Bladder microvascular endothelial cell (primary cell): Measurements from ENCODE around the gene BTBD16. TPM values are rescaled to one million over a fixed set of nuclear protein-coding genes. Genes with fewer than 3 reads are reported as not detected.

Experiments
- total RNA-seq: library from RNA; depleted of rRNA; stranded (reverse); fragments of >200 nt; gene quantifications from 2 replicates; pipeline ENCODE4 v1.2.3, GENCODE V29; 2014

The BTBD16 gene
- not detected in 2 replicates for total RNA-seq

DNA sequence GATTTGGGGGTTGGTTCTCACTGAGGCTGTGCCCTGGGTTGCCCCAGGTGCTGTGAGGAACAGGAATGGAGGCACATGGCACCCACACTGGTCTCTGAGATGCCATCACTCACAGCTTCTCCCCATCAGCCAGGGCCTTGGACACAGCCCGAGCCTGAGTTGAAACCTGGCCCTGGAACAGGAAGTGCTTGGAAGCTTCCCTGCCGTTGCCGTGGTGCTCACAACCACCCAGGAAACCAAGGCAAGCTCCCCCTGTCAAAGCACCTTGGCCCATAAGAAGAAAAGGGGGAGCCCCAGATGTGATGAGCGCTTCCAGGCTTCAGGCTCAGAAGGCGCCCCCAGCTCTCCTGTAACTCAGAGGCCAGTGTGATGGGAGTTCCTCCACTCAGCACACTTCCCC lies at the start of gene BTBD16:
BTBD16 (plus strand) TSS at position 221 of the 400 bp plus-strand sequence. CDS start 3,786 bp downstream, outside the sequence.

DNA sequence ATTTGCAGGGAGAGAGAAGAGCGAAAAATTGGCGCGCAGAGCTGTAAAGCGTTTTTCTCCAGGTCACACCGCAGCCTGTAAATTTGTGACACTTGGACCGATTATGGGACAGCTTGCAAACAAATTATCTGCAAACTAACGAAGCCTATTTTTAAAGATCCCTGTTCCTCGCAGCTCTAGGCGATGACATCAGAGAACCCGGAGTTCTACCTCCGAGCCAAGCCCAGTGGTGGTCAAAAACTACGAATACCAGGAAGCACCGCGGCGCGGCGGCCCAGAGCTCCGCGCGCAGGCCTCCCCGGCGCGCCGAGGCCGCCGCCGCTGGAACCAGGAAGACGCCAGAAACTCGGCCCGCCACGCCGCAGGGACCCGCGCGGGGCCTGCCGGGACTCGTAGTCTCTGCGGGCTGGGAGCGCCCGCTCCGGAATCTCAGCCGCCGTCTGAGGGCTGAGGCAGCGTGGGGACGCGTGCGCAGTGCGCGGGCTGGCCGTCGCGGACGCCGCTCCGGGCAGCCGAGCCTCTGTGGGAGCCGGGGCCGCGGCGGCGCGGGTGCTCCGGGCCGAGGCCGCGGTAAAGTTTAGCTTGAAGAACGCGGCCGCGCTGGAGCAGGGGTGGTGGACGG lies 103.3 kb downstream of the BTBD16 start, which contains the start of gene PLEKHA1:
PLEKHA1 (plus strand) TSS at position 472 of the 622 bp plus-strand sequence. CDS start 18,493 bp downstream, outside the sequence.

Other genes starting within 250 kb of the BTBD16 start
- gene PLEKHA1, start 103.4 kb downstream of the BTBD16 start, total RNA-seq: 23.6 and 37.9 TPM in 2 replicates
- 0.16 TPM in 1 of 2 replicates, not detected in the other for gene ARMS2, start 183.4 kb downstream of the BTBD16 start, total RNA-seq
- 38.7 and 137 TPM in 2 replicates for gene HTRA1, start 190.3 kb downstream of the BTBD16 start, total RNA-seq